HG02798 (cell line): ENCODE results near the gene FGF7.
"Not testable (repeated sequence)": the region's sequence is repeated elsewhere in the genome, so short reads cannot be mapped to it uniquely, and the experiment has no call there.

Experiments
- ATAC-seq: cut with Tn5 transposase; IDR thresholded peaks from one replicate; pipeline ENCODE4 v1.9.1; 2021; ENCODE audit warnings: mild to moderate bottlenecking; ENCODE audit not compliant: unreplicated experiment, poor library complexity

FGF7 gene

GRCh38 chr15:49438962-49439631 lies 16.1 kb downstream of the FGF7 start:
- peak; percentile 87 for ATAC-seq

GRCh38 chr15:49439678-49440395 lies 16.8 kb downstream of the FGF7 start:
- ATAC-seq: no peak

DNA sequence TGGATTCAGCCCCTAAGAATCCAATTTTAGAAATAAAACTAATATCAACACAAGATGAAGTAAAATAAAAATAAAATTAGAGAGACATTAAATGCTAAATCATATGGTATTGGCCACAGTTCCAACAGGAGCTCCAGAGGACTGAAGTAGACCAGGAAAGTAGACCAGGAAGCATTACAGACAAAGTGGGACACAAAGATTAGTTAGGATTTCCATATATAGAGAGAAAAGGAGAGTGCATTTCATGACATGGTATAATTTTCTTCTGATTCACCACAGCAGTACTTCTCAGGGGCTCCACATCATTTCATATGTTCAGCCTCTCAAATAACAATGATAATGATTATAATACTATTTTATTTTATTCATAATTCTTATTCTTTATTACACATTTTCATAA lies 18.3 kb downstream of the FGF7 start:
- no peak for ATAC-seq

GRCh38 chr15:49441816-49442215 lies 18.8 kb downstream of the FGF7 start:
- no peak for ATAC-seq

- ATAC-seq: no peak
Measured at GRCh38 chr15:49452595-49452994, 29.6 kb downstream of the FGF7 start.

DNA sequence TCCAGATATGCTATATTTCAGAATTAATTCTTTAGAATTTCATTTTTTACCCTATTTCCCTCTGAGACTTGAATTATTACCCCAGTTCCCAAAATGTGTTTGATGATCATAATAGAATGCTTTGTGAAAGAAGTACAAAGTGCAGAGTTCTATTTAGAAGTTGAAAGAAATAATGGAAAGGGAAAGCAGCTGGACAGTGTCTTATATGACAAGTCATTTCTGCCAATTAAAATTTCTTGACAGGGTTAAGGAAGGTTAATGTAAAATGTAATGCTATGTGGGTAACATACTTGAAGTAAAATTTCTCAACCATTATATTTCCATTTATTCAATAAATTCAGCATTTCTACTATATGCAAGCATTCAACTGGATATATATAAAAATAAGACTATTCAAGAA lies 33.1 kb downstream of the FGF7 start:
- ATAC-seq: no peak

DNA sequence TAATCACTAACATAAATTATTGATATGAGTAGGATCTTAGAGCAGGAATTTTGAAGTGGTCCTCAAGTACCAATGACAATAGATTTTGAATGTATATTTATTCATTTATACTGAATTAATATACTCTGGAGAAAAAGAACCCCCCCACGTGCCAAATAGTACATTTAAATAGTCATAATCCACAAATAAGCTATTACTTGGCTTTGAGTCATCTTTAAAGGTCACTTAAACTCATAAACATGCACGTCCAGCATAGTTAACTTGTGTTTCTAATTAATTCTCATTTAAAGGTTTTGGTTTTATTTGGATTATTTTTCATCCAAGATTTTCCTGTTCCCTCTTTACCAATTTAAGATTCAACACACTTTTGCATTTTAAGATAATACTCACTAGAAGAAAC lies 35.1 kb downstream of the FGF7 start:
- ATAC-seq: no peak

- no peak for ATAC-seq
Measured at GRCh38 chr15:49460411-49460941, 37.4 kb downstream of the FGF7 start.

- no peak for ATAC-seq
Measured at GRCh38 chr15:49462232-49462844, 39.3 kb downstream of the FGF7 start.

- ATAC-seq: no peak
Measured at GRCh38 chr15:49464522-49464921, 41.5 kb downstream of the FGF7 start.

GRCh38 chr15:49466119-49466518 lies 43.1 kb downstream of the FGF7 start:
- no peak for ATAC-seq

DNA sequence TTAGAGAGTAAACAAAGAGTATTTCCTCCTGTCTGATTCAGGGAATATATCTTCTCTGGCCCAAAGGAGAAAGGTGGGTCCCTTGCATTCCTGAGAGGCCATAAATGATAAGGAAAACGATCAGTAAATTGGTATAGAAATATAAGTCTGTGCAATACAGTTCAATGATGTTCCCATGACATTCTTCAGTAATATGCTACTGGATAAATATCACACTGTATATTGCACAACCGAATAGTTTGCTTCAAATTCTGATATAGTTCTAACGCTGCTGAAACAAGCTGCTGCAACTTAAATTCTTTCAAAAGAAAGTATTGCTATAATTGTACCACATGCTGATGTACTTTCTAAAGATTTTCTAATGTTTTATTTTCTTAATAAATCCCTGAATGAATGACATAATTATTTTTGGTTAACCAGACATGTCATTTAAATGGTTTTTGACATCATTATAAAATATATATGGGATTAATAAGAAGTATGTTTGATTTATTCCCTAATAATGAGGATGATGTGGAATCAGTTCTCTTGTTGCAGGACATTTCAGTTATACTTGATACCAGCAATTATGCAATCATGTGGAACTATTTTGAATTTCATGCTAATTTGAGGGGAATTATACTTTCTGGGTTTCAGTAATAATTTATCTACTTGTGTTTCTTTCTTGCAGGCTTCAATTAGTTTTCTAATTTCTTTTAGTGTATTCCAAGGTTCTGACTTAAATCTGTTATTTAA lies 44.9 kb downstream of the FGF7 start:
- ATAC-seq: no peak

DNA sequence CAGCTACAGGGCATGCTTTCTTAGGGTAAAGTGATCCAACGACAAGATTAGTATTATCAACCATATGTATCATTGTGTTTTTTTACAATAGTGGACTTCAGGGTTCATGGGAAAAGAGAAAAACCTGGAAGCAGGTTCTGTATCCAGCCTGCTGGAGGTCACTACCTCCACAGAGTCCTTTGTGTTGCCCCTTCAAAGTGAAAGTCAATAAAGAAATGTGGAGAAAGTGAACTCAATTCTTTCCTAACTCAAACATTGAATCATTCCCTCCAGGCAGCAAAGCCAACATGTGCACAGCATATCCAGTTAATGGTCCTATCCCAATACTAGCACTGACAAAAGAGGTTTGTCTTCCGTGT lies 45.4 kb downstream of the FGF7 start:
- ATAC-seq: no peak

DNA sequence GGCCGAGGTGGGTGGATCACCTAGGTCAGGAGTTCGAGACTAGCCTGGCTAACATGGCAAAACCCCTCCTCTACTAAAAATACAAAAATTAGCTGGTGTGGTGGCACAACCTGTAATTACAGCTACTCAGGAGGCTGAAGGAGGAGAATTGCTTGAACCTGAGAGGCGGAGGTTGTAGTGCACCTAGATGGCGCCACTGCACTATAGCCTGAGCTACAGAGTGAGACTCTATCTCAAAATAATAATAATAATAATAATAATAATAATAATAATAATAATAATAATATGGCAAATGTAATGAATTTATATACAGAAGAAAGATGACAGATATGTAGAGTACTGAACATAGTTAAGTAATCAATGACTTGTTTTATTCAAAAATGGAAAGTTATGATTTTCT lies 48.2 kb downstream of the FGF7 start:
- ATAC-seq: not testable (repeated sequence)

DNA sequence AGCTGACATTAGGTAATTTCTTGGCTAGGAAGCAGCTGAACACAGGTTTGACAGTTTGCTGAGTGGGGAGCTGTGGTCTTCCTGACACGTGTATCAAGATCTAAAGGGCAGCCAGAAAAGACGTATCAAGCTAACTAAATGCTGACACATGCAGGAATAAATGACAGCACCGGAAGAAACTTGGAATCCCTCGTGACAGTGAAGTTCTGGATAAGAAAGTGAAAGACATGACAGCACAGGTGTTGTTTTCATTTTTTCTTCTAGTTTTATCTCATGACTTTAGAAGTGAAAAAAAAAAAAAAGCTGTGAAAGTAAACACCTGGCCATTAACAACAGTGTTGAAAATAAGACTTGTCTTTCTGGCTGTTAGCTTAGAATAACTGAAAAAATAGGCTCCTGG lies 48.7 kb downstream of the FGF7 start:
- ATAC-seq: peak; percentile 84

DNA sequence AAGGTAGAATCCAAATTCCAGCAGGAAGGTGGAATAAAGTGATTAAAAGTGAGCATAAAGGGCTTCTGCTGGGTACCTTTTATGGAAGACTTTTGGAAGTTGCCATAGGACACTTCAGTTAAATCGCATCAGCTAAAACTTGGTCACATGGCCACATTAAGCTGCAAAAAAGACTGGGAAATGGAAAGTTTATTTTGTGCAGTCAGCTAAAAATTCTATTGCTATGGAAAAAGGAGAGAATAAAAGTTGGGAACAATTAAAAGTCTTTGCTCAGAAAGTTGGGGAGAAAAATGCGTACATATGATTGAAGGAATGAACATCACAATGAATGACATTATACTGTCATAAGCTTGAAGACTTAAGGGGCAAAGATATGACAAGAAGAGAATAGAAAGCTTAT lies 49.3 kb downstream of the FGF7 start:
- no peak for ATAC-seq

DNA sequence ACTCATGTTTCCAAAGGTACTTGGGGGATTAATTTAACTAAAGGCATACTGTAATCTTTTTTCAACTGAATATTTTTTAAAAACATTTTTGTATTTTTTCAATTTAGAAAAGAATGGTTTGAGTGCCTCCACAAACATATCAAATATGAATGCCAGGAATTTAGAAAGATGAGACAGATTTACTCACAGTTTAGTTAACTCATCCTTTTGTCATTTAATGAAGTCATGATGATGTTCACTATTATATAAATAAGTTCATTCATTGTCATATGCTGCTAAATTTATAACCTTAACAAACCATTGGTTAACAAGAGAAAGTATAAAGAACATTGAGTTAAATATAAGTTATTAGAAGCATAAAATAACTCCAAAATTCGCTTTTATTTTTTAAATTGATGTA lies 50.0 kb downstream of the FGF7 start:
- no peak for ATAC-seq

GRCh38 chr15:49478021-49478420 lies 55.0 kb downstream of the FGF7 start:
- ATAC-seq: not testable (repeated sequence)

GRCh38 chr15:49478982-49479381 lies 55.9 kb downstream of the FGF7 start:
- ATAC-seq: not testable (repeated sequence)

DNA sequence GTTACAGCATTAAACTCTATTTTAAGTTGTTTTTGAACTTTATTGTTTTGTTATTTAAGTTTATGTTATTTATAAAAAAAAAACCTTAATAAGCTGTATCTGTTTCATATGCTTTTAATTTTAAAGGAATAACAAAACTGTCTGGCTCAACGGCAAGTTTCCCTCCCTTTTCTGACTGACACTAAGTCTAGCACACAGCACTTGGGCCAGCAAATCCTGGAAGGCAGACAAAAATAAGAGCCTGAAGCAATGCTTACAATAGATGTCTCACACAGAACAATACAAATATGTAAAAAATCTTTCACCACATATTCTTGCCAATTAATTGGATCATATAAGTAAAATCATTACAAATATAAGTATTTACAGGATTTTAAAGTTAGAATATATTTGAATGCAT lies 62.4 kb downstream of the FGF7 start:
- ATAC-seq: not testable (repeated sequence)

- ATAC-seq: no peak
Measured at GRCh38 chr15:49490966-49491365, 67.9 kb downstream of the FGF7 start.
